Amniotic stem cell (primary cell): ENCODE measurements around the gene MYO1D.

ENCODE experiments used
- DNase-seq: peaks from one replicate; lab custom pipeline; 2025; lab: John Stamatoyannopoulos, UW

MYO1D gene

GRCh38 chr17:32815460-32815859 lies 61.5 kb downstream of the MYO1D start:
- no peak for DNase-seq

- DNase-seq, result no peak
These were observed 62.1 kb downstream of the MYO1D start for GRCh38 chr17:32814836-32815235.

GRCh38 chr17:32813021-32813420 lies 63.9 kb downstream of the MYO1D start:
- no peak for DNase-seq

GRCh38 chr17:32810690-32811089 lies 66.2 kb downstream of the MYO1D start:
- no peak for DNase-seq

- no peak for DNase-seq
These were observed 69.3 kb downstream of the MYO1D start for GRCh38 chr17:32807577-32807976.

GRCh38 chr17:32806646-32807045 lies 70.3 kb downstream of the MYO1D start:
- no peak for DNase-seq

GRCh38 chr17:32805029-32805976 lies 71.6 kb downstream of the MYO1D start:
- no peak for DNase-seq

GRCh38 chr17:32803544-32803943 lies 73.4 kb downstream of the MYO1D start:
- no peak for DNase-seq

- no peak for DNase-seq
These were observed 74.6 kb downstream of the MYO1D start for GRCh38 chr17:32802306-32802705.

GRCh38 chr17:32801641-32802040 lies 75.3 kb downstream of the MYO1D start:
- DNase-seq, result no peak

GRCh38 chr17:32801193-32801592 lies 75.7 kb downstream of the MYO1D start:
- no peak for DNase-seq

GRCh38 chr17:32798938-32799337 lies 78.0 kb downstream of the MYO1D start:
- DNase-seq, result no peak

GRCh38 chr17:32795339-32795979 lies 81.5 kb downstream of the MYO1D start:
- DNase-seq, result no peak

- DNase-seq, result no peak
These were observed 82.2 kb downstream of the MYO1D start for GRCh38 chr17:32794533-32795246.

GRCh38 chr17:32793841-32794240 lies 83.1 kb downstream of the MYO1D start:
- DNase-seq, result no peak

GRCh38 chr17:32792207-32792606 lies 84.7 kb downstream of the MYO1D start:
- DNase-seq, result no peak

GRCh38 chr17:32786169-32786568 lies 90.8 kb downstream of the MYO1D start:
- no peak for DNase-seq

- no peak for DNase-seq
These were observed 92.8 kb downstream of the MYO1D start for GRCh38 chr17:32784113-32784512.

GRCh38 chr17:32783602-32784001 lies 93.3 kb downstream of the MYO1D start:
- peak; percentile 7 for DNase-seq

GRCh38 chr17:32780721-32781120 lies 96.2 kb downstream of the MYO1D start:
- no peak for DNase-seq

- DNase-seq, result no peak
These were observed 99.0 kb downstream of the MYO1D start for GRCh38 chr17:32777922-32778321.

GRCh38 chr17:32777436-32777835 lies 99.5 kb downstream of the MYO1D start:
- DNase-seq, result no peak

- no peak for DNase-seq
These were observed 102.2 kb downstream of the MYO1D start for GRCh38 chr17:32774695-32775084.
